K562 treated with DMSO at 1 percent for 48 hours (cell line): ENCODE measurements around the gene CT55. TPM values are rescaled to one million over a fixed set of nuclear protein-coding genes. Genes with fewer than 3 reads are reported as not detected.

Experiments
- total RNA-seq: library from RNA; unstranded; fragments of 300-600 nt; gene quantifications from 2 replicates; pipeline ENCODE4 v1.2.3, GENCODE V29; 2022; ENCODE audit warnings: low replicate concordance; ENCODE audit errors: extremely low read depth

CT55 gene, protein sequence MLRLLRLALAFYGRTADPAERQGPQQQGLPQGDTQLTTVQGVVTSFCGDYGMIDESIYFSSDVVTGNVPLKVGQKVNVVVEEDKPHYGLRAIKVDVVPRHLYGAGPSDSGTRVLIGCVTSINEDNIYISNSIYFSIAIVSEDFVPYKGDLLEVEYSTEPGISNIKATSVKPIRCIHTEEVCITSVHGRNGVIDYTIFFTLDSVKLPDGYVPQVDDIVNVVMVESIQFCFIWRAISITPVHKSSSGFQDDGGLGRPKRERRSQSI
- total RNA-seq: not detected in 2 replicates

DNA sequence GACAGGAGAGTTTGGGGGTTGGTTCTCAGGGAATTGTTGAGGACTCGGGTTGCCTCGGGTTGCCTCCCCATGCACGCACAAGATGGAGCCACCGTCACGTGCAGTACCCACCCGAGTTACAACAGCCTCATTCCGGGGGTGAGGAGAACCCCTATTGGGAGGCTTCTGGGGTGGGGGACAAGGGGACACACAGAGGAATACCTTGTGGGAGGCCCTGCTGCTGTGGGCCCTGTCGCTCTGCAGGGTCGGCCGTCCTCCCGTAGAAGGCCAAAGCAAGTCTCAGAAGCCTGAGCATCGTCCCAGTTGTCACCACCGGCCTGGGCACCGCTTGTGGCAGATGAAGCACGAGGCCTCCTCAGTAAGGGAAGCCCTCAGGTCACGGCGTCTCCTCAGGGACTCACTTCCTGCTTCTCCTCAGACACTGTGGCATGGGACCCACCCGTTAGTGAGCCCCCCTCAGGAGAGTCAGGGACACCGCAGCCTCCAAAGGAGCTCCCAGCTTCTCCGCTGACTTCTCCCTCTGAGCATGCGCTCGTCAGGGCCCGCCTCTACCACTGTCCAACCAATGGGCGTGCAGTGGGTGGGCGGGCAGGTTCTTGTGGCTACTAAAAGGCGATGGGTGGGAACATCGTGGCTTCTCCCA lies at the start of gene CT55:
Gene CT55, minus strand, starts transcription at position 522 of the 643 bp plus-strand sequence. Its CDS starts 227 bp downstream, at position 295.

DNA sequence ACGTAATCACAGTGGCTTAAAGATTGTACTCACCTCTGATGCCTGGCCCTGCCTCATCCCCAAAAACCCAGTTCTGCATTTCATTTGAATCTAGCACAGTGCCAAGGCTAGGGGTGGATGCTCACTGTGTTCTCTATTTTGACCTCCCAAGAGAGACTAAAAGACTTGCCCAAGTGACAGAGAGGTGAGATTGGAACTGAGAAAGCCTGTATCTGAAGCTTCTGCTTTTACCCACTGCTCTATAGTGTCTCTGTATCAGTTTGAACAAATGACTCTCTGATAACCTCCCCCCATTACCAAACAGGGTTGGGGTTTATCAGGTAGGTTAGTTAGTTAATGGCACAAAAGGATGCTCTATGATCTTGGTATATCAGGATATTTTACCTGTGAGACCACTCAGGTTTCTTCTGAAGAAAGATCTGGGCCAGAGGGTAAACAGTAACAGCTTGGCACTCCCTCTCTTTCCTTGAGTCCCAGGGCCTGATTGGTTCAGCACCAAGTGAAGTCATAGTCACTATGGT lies 51.1 kb downstream of the CT55 start, which contains the start of gene ETDB:
Gene ETDB, minus strand, starts transcription at position 471 of the 521 bp plus-strand sequence. CDS start 1,265 bp downstream, outside the sequence.

Other genes starting within 250 kb of the CT55 start
- not detected in 2 replicates for gene SMIM10, start 180.4 kb downstream of the CT55 start, total RNA-seq
- not detected in 2 replicates for gene RTL8B, start 148.9 kb downstream of the CT55 start, total RNA-seq
- not detected in 2 replicates for gene RTL8C, start 139.0 kb downstream of the CT55 start, total RNA-seq
- gene RTL8A, start 119.3 kb downstream of the CT55 start, total RNA-seq: not detected in 2 replicates
- gene SMIM10L2B, start 72.7 kb downstream of the CT55 start, total RNA-seq: not detected in 2 replicates
- gene ETDB, start 50.9 kb downstream of the CT55 start, total RNA-seq: not detected in 2 replicates
- gene ETDA, start 80.7 kb upstream of the CT55 start, total RNA-seq: not detected in 2 replicates
- gene ETDC, start 138.1 kb upstream of the CT55 start, total RNA-seq: not detected in 2 replicates
- not detected in 2 replicates for gene ZNF75D, start 172.7 kb upstream of the CT55 start, total RNA-seq
- gene ZNF449, start 173.4 kb upstream of the CT55 start, total RNA-seq: not detected in 2 replicates